H1 (cell line): ENCODE results near the gene ABL1. TPM values are rescaled to one million over a fixed set of nuclear protein-coding genes. Genes with fewer than 3 reads are reported as not detected.
A peak's percentile ranks its signal among the peaks of the same experiment; 100 is the strongest.

Experiments used
- CTCF ChIA-PET: fragments of 300-600 bp; sonication (Branson Sonifier 250); formaldehyde crosslinking; loops from one replicate; lab custom pipeline; 2021; ENCODE audit not compliant: partially characterized antibody; lab: Charles Lee
- POLR2A ChIA-PET: fragments of 300-600 bp; sonication (Branson Sonifier 250); formaldehyde crosslinking; loops from one replicate; lab custom pipeline; 2021; ENCODE audit warnings: inconsistent platforms; ENCODE audit not compliant: partially characterized antibody; lab: Charles Lee
- DNase-seq, 2 experiments: peaks; one replicate each; pipeline versions ENCODE4 v3.0.0 to v3.0.0-alpha.2; 2010 to 2022; ENCODE audit warnings: low spot score in 2 of 2, low read depth in 1 of 2, mixed read lengths in 1 of 2
- FAIRE-seq: peaks from 2 replicates; lab custom pipeline; 2011; peaks lifted over from hg19 to GRCh38; lab: Jason Lieb, UNC
- H2AFZ ChIP-seq: 2 replicates; pipeline ENCODE4 v1.8.1; 2012; ENCODE audit warnings: low read length, inconsistent platforms
- H2AK5ac ChIP-seq: 2 replicates; pipeline ENCODE4 v1.6.1; 2013; ENCODE audit warnings: low read depth, low read length
- H2BK120ac ChIP-seq: replicated peaks from 2 replicates; pipeline ENCODE3; 2013; ENCODE audit warnings: low read depth, low read length, inconsistent platforms
- H2BK12ac ChIP-seq: 2 replicates; pipeline ENCODE4 v1.6.1; 2013; ENCODE audit warnings: low read depth, low read length
- H2BK15ac ChIP-seq: 2 replicates; pipeline ENCODE4 v1.6.1; 2013; ENCODE audit warnings: low read length
- H2BK20ac ChIP-seq: 2 replicates; pipeline ENCODE4 v1.6.1; 2013; ENCODE audit warnings: low read length
- H2BK5ac ChIP-seq: 2 replicates; pipeline ENCODE4 v1.6.1; 2013; ENCODE audit warnings: low read depth, low read length
- H3K14ac ChIP-seq: 2 replicates; pipeline ENCODE4 v1.6.1; 2013; ENCODE audit warnings: inconsistent platforms; ENCODE audit not compliant: insufficient read length
- H3K18ac ChIP-seq: 2 replicates; pipeline ENCODE4 v1.6.1; 2013; ENCODE audit warnings: low read length; ENCODE audit errors: extremely low read depth
- H3K23ac ChIP-seq: 2 replicates; pipeline ENCODE4 v1.6.1; 2013; ENCODE audit warnings: inconsistent platforms; ENCODE audit not compliant: insufficient read length
- H3K23me2 ChIP-seq: 2 replicates; pipeline ENCODE4 v1.6.1; 2013; ENCODE audit warnings: low read depth, low read length
- H3K27ac ChIP-seq: 2 replicates; pipeline ENCODE4 v1.6.1; 2011; ENCODE audit warnings: low read depth, low read length, inconsistent platforms
- H3K27me3 ChIP-seq, 4 experiments: replicated peaks in 1 of 4; 1 replicate in 1 of 4; 2 replicates in 3 of 4; pipeline versions ENCODE4 v1.6.1 to v1.8.1; 2011 to 2013; ENCODE audit warnings: low read length in 3 of 4, mild to moderate bottlenecking in 3 of 4, inconsistent platforms in 2 of 4, mixed read lengths in 2 of 4, moderate library complexity in 1 of 4; ENCODE audit not compliant: control insufficient read depth in 3 of 4, insufficient read depth in 3 of 4; ENCODE audit errors: extremely low read depth in 1 of 4
- H3K36me3 ChIP-seq, 4 experiments: 2 replicates each; pipeline versions ENCODE4 v1.6.1 to v1.8.1; 2011 to 2013; ENCODE audit warnings: mild to moderate bottlenecking in 4 of 4, low read length in 3 of 4, moderate library complexity in 2 of 4, control low read depth in 1 of 4, inconsistent platforms in 1 of 4; ENCODE audit not compliant: insufficient read depth in 4 of 4, control insufficient read depth in 2 of 4
- H3K4ac ChIP-seq: replicated peaks from 2 replicates; pipeline ENCODE3; 2013; ENCODE audit warnings: low read length, low read depth, mixed read lengths, inconsistent platforms; ENCODE audit not compliant: insufficient read length
- H3K4me1 ChIP-seq, 4 experiments: replicated peaks in 1 of 4; 1 replicate in 1 of 4; 2 replicates in 3 of 4; pipeline versions ENCODE4 v1.6.1 to v1.8.1; 2011 to 2013; ENCODE audit warnings: low read length in 3 of 4, inconsistent platforms in 2 of 4, mixed read lengths in 1 of 4; ENCODE audit not compliant: insufficient read depth in 4 of 4, control insufficient read depth in 3 of 4
- H3K4me2 ChIP-seq, 2 experiments: 2 replicates each; pipeline versions ENCODE4 v1.6.1 to v1.8.1; 2011 to 2013; ENCODE audit warnings: low read depth in 2 of 2, low read length in 2 of 2, control low read depth in 1 of 2, inconsistent platforms in 1 of 2, mild to moderate bottlenecking in 1 of 2; ENCODE audit not compliant: insufficient read depth in 1 of 2
- H3K4me3 ChIP-seq, 4 experiments: fragments of 200-600, 300-600 bp in 1 of 4; sonication (generic), shearing (Covaris generic), sonication (Bioruptor Twin) in 1 of 4; 2 replicates each; pipeline versions ENCODE4 v1.5.1 to v1.8.1; 2011 to 2016; ENCODE audit warnings: low read length in 4 of 4, low read depth in 3 of 4, control low read depth in 2 of 4, inconsistent platforms in 2 of 4, mild to moderate bottlenecking in 2 of 4, mixed read lengths in 1 of 4, moderate library complexity in 1 of 4; ENCODE audit not compliant: insufficient read depth in 2 of 4; ENCODE audit errors: extremely low read depth in 1 of 4
- H3K56ac ChIP-seq: replicated peaks from 2 replicates; pipeline ENCODE3; 2013; ENCODE audit warnings: low read depth, mild to moderate bottlenecking, mixed read lengths, low read length, inconsistent platforms; ENCODE audit not compliant: insufficient read length
- H3K79me1 ChIP-seq: 2 replicates; pipeline ENCODE4 v1.6.1; 2013; ENCODE audit warnings: low read depth, low read length, control low read depth
- H3K79me2 ChIP-seq, 2 experiments: 2 replicates each; pipeline versions ENCODE4 v1.6.1 to v1.8.1; 2012 to 2013; ENCODE audit warnings: low read length in 2 of 2, mild to moderate bottlenecking in 2 of 2, inconsistent platforms in 1 of 2; ENCODE audit not compliant: insufficient read depth in 2 of 2, control insufficient read depth in 1 of 2
- H3K9ac ChIP-seq, 4 experiments: replicated peaks in 1 of 4; 1 replicate in 1 of 4; 2 replicates in 3 of 4; pipeline versions ENCODE4 v1.6.1 to v1.8.1; 2011 to 2013; ENCODE audit warnings: low read depth in 3 of 4, low read length in 3 of 4, control low read depth in 2 of 4, mild to moderate bottlenecking in 2 of 4, moderate library complexity in 2 of 4, inconsistent platforms in 1 of 4; ENCODE audit errors: extremely low read depth in 1 of 4
- H3K9me3 ChIP-seq, 2 experiments: 2 replicates each; pipeline versions ENCODE4 v1.6.1 to v1.8.1; 2012 to 2013; ENCODE audit warnings: mild to moderate bottlenecking in 2 of 2, moderate library complexity in 2 of 2, control low read depth in 1 of 2, inconsistent platforms in 1 of 2, low read depth in 1 of 2, low read length in 1 of 2, mixed read lengths in 1 of 2; ENCODE audit not compliant: insufficient read depth in 2 of 2
- H4K20me1 ChIP-seq, 2 experiments: replicated peaks in 1 of 2; 2 replicates each; pipeline versions ENCODE3 to v1.8.1; 2011 to 2013; ENCODE audit warnings: inconsistent platforms in 2 of 2, low read length in 2 of 2, mild to moderate bottlenecking in 1 of 2; ENCODE audit not compliant: insufficient read depth in 2 of 2, control insufficient read depth in 1 of 2
- H4K5ac ChIP-seq: 2 replicates; pipeline ENCODE4 v1.6.1; 2013; ENCODE audit warnings: low read length, low read depth, mixed read lengths, inconsistent platforms; ENCODE audit not compliant: insufficient read length
- H4K8ac ChIP-seq: 2 replicates; pipeline ENCODE4 v1.8.0; 2013; ENCODE audit warnings: mild to moderate bottlenecking, moderate library complexity, low read length, inconsistent platforms; ENCODE audit not compliant: insufficient read depth; ENCODE audit errors: extremely low read depth
- H4K91ac ChIP-seq: replicated peaks from 2 replicates; pipeline ENCODE3; 2013; ENCODE audit warnings: low read length, mixed read lengths, inconsistent platforms; ENCODE audit not compliant: insufficient read length
- ZNF274 ChIP-seq: IDR thresholded peaks from 2 replicates; pipeline ENCODE4 v1.7.0; 2012; ENCODE audit warnings: low read length, borderline replicate concordance; ENCODE audit errors: extremely low read depth
- WGBS, 2 experiments: shearing (Covaris generic) in 1 of 2; methylation state at CpG; one replicate each; pipeline versions ENCODE4 v1.1.6 to v1.1.7; 2013 to 2015; ENCODE audit warnings: low lambda C conversion rate in 2 of 2, mixed read lengths in 2 of 2, inconsistent platforms in 1 of 2, low coverage in 1 of 2, missing lambda C conversion rate in 1 of 2; ENCODE audit not compliant: insufficient replicate concordance in 2 of 2, insufficient coverage in 1 of 2, insufficient read length in 1 of 2; ENCODE audit errors: extremely low coverage in 1 of 2, missing lambda C conversion rate in 1 of 2; 5-methylcytosine and 5-hydroxymethylcytosine counted together
- polyA plus RNA-seq, 7 experiments: library from polyadenylated mRNA; depleted of rRNA in 3 of 7; stranded (reverse) in 5 of 7; unstranded in 2 of 7; fragments of >200 nt in 5 of 7; fragments of 200-250 nt in 2 of 7; gene quantifications; 1 replicate in 5 of 7; 2 replicates in 1 of 7; 4 replicates in 1 of 7; pipeline versions ENCODE4 v1.2.1 to v1.2.3, GENCODE V29; 2011 to 2013; ENCODE audit warnings: missing spikeins in 2 of 7, mixed read lengths in 2 of 7
- total RNA-seq: library from RNA; stranded (reverse); fragmentation: NEBNext Ultra II Directional; extraction: Animal tissue kit (Norgen Biotek cat#: 25700); gene quantifications from 2 replicates; pipeline ENCODE4 v1.2.1, GENCODE V29; 2021
- TF ChIP-seq, protein P1 (sequence below): IDR thresholded peaks from 2 replicates; pipeline ENCODE4 v1.6.1; 2012; ENCODE audit warnings: inconsistent platforms

ABL1 gene
- total and polyA plus RNA-seq, 2 of the 8 experiments (the other 6 are each of a cell fraction or from before 2014, with no cell fraction given) = 35.3 to 104 TPM

DNA sequence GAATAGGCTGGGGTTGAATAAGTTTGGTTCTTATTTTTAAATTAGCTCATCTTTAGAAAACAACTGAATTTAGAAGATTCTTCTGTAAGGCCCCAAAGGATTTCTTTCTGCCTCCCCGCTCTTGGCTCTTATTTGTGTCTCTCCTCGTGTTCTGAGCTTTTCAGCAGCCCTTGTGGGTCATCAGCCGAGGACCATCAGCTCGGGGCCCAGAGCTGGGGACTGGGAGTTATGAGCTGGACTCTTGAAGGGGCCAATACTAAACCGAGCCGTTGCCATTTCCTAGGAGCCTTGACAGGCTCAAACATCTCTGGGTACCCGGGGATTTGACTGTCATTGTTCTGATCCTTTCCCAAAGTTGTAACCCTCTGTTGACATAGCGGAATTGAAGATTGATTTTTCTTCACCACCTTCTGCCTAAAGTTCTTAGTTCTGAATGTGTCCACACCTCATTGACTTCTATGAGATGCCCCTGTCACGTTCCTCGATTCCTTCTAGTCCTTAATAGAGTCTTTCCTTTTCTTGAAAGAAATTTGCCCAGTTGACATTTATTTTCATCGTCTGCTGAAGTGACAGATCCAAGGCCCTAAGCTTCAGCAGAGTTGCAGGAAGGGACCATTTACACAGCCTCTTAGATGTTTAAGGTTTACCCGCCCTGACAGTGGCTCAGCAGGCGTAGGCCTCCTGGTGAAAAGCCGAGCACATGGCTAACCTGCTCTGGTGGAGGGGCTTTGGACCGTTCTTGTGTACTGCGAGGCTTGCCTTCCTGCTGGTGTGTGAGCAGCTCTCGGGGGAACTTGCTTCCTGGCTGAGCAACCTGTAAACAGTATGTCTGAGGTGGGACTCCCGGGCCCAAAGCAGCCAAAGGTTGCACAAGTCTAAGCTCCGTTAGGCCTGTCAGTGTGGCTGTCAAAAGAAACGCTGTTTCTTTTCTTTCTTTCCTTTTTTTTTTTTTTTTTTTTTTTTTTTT lies 24.0 kb downstream of the ABL1 start:
- DNase-seq = no peak
- H3K27me3 ChIP-seq = no peaks in the 10 kb centered on the region
- no peak overlapping the region for H3K18ac ChIP-seq
- H4K91ac ChIP-seq = no peak overlapping the region
- H2BK15ac ChIP-seq = no peak overlapping the region
- H3K14ac ChIP-seq = no peak overlapping the region
- H4K8ac ChIP-seq = no peak overlapping the region
- 86% methylated on average over 18 of the region's 20 CpGs; no CpG with 5 or more reads in 1 of the 2 experiments for WGBS, 2 experiments
- H2BK12ac ChIP-seq = no peak overlapping the region; the same call in 1 of the 2 replicates
- 0 out of 7 replicates have a peak, but pooled peaks cover 0 to 3% (median 0%) of the 10 kb centered on the region in 4 experiments for H3K4me1 ChIP-seq
- H2AFZ ChIP-seq = no peak overlapping the region
- no peak overlapping the region for H3K56ac ChIP-seq
- POLR2A ChIA-PET = interaction anchor here (1.3 to 2.3 kb wide), 4 partner anchors 13 to 158 kb away, joined by 3 to 8 read pairs (median 4); no protein-coding TSS in a partner anchor
- peaks cover 18 to 32% (median 30%) of the 10 kb centered on the region in 4 experiments for H3K36me3 ChIP-seq
- no peak overlapping the region for H4K5ac ChIP-seq
- no peak overlapping the region for H2BK120ac ChIP-seq
- peaks cover 18 to 30% of the 10 kb centered on the region in 2 experiments for H4K20me1 ChIP-seq
- no peak overlapping the region for H3K4me3 ChIP-seq
- no peaks in the 10 kb centered on the region for H3K9me3 ChIP-seq
- no peak overlapping the region for H3K4ac ChIP-seq
- H3K27ac ChIP-seq = no peak overlapping the region
- H3K79me2 ChIP-seq = peaks cover 0 to 40% of the 10 kb centered on the region in 2 experiments; a peak in 2 of 4 replicates
- no peak overlapping the region for H3K23ac ChIP-seq
- H3K23me2 ChIP-seq = no peaks in the 10 kb centered on the region
- FAIRE-seq = no peak
- no peak overlapping the region for H3K4me2 ChIP-seq
- CTCF ChIA-PET = interaction anchor here (0.6 to 2.5 kb wide), 17 partner anchors 8 to 158 kb away, joined by 3 to 15 read pairs (median 4); no protein-coding TSS in a partner anchor
- H3K9ac ChIP-seq = no peak overlapping the region
- H2AK5ac ChIP-seq = no peak overlapping the region
- TF ChIP-seq, protein P1, sequence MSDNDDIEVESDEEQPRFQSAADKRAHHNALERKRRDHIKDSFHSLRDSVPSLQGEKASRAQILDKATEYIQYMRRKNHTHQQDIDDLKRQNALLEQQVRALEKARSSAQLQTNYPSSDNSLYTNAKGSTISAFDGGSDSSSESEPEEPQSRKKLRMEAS = peak; percentile 40; the same call in 1 of the 2 replicates
- no peak for TF ChIP-seq ZNF274
- H2BK20ac ChIP-seq = no peak overlapping the region
- H2BK5ac ChIP-seq = no peak overlapping the region
- peaks cover 5% of the 10 kb centered on the region; the same call in 1 of the 2 replicates for H3K79me1 ChIP-seq
